Measurements from ENCODE around the gene SLIT2.

DNA sequence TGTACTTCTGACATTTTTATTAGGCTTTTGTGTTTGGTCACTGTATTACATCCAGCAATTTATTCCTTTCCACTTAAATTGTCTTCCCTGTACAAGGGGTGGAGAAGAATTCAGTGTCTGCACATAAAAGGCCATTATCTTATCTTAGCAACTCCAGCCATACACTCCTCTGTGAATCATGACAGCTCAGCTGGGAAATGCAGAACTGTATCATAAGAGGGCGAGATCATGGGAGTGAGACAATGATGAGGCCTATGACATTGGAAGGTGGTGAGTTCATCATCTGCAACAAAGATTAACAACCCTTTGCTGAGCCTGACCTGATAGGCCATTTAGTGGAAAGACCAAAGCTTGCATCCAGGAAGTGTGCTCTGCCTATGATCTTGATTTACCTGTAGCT, 33.3 kb downstream of the SLIT2 start:
- TF ChIP-seq, protein P1, sequence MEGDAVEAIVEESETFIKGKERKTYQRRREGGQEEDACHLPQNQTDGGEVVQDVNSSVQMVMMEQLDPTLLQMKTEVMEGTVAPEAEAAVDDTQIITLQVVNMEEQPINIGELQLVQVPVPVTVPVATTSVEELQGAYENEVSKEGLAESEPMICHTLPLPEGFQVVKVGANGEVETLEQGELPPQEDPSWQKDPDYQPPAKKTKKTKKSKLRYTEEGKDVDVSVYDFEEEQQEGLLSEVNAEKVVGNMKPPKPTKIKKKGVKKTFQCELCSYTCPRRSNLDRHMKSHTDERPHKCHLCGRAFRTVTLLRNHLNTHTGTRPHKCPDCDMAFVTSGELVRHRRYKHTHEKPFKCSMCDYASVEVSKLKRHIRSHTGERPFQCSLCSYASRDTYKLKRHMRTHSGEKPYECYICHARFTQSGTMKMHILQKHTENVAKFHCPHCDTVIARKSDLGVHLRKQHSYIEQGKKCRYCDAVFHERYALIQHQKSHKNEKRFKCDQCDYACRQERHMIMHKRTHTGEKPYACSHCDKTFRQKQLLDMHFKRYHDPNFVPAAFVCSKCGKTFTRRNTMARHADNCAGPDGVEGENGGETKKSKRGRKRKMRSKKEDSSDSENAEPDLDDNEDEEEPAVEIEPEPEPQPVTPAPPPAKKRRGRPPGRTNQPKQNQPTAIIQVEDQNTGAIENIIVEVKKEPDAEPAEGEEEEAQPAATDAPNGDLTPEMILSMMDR (optimal IDR thresholded peaks at IDR 0.05 in 1 of 3, IDR thresholded peaks at IDR 0.05 in 1 of 3, conservative IDR thresholded peaks at IDR 0.05 in 1 of 3; ENCODE audit: extremely low read depth in 1 of 3, insufficient read depth in 2 of 3, low read length in 3 of 3), result no peak
- TF ChIP-seq EZH2 (IDR thresholded peaks at IDR 0.05; ENCODE audit: low read length), result no peak

Data from keratinocyte (primary cell).